Tibial artery (tissue), 4 donors: ENCODE data around the gene FEN1.
A peak's percentile ranks its signal among the peaks of the same experiment; 100 is the strongest.

Experiments
- DNase-seq, 2 donors: peaks; one replicate each; pipeline ENCODE4 v3.0.0-alpha.2; 2019
- H3K27ac ChIP-seq, 2 donors: fragments of 200-600 bp; sonication (generic) in 1 of 2; 1 replicate in 1 of 2; 2 replicates in 1 of 2; pipeline ENCODE4 v1.5.1; 2018 to 2019; ENCODE audit warnings: mild to moderate bottlenecking in 1 of 2
- H3K27me3 ChIP-seq, 2 donors: fragments of 200-600 bp; sonication (generic) in 1 of 2; one replicate each; pipeline versions ENCODE4 v1.5.1 to v1.6.0; 2016 to 2019
- H3K36me3 ChIP-seq, 3 donors: fragments of 200-600 bp; sonication (generic) in 2 of 3; one replicate each; pipeline ENCODE4 v1.5.1; 2016 to 2019; ENCODE audit warnings: mild to moderate bottlenecking in 2 of 3
- H3K4me1 ChIP-seq, 4 donors: fragments of 200-600 bp; sonication (generic) in 2 of 4; 1 replicate in 3 of 4; 2 replicates in 1 of 4; pipeline ENCODE4 v1.5.1; 2016 to 2019
- H3K4me3 ChIP-seq, 2 donors: fragments of 200-600 bp; sonication (generic) in 1 of 2; 1 replicate in 1 of 2; 2 replicates in 1 of 2; pipeline ENCODE4 v1.5.1; 2018 to 2019; ENCODE audit warnings: mild to moderate bottlenecking in 2 of 2
- H3K9me3 ChIP-seq, 3 donors: fragments of 200-600 bp; sonication (generic) in 1 of 3; one replicate each; pipeline ENCODE4 v1.5.1; 2016 to 2019
- CTCF ChIP-seq, 2 experiments: fragments of 200-600 bp in 1 of 2; fragments of 450-650 bp in 1 of 2; IDR thresholded peaks; one replicate each; pipeline ENCODE4 v1.5.1; 2017 to 2019; ENCODE audit warnings: antibody characterized with exemption in 2 of 2, mild to moderate bottlenecking in 1 of 2, moderate library complexity in 1 of 2
- intact Hi-C: fragments of 100-400 bp; cut with DNase I; formaldehyde crosslinking; loops from one replicate; pipeline ENCODE4 v1.15.0; 2023; ENCODE audit warnings: low total_unique reads

The FEN1 gene

GRCh38 chr11:61750631-61751273, 42.0 kb upstream of the FEN1 start:
- Histone ChIP-seq H3K27ac (no peak overlapping the region), H3K4me1 (peaks cover 0 to 16% (median 6%) of the 10 kb centered on the region in 4 donors), H3K4me3 (no peak overlapping the region), H3K9me3 (no peaks in the 10 kb centered on the region), H3K36me3 (no peaks in the 10 kb centered on the region), H3K27me3 (peaks cover 0 to 34% of the 10 kb centered on the region in 2 donors)
- intact Hi-C loops: no loop called here
- DNase-seq: no peak
- no peak for TF ChIP-seq CTCF (IDR thresholded peaks at IDR 0.05)

GRCh38 chr11:61751384-61751783, 41.3 kb upstream of the FEN1 start:
- H3K36me3 ChIP-seq: no peaks in the 10 kb centered on the region
- no peak overlapping the region for H3K27ac ChIP-seq
- H3K4me3 ChIP-seq: no peak overlapping the region
- no peak for DNase-seq
- H3K27me3 ChIP-seq: peaks cover 0 to 34% of the 10 kb centered on the region in 2 donors
- no peak for TF ChIP-seq CTCF (IDR thresholded peaks at IDR 0.05)
- H3K9me3 ChIP-seq: no peaks in the 10 kb centered on the region
- intact Hi-C loops: no loop called here
- H3K4me1 ChIP-seq: peaks cover 0 to 16% (median 6%) of the 10 kb centered on the region in 4 donors

- no peak for DNase-seq
- H3K36me3 ChIP-seq: no peaks in the 10 kb centered on the region
- H3K9me3 ChIP-seq: no peaks in the 10 kb centered on the region
- H3K4me3 ChIP-seq: peak within 1 kb of the TSS; percentile 36 to 55
- TF ChIP-seq CTCF (IDR thresholded peaks at IDR 0.05): peak; percentile 26 to 31
- peaks cover 0 to 34% of the 10 kb centered on the region in 2 donors for H3K27me3 ChIP-seq
- peaks cover 0 to 16% (median 6%) of the 10 kb centered on the region in 4 donors for H3K4me1 ChIP-seq
- intact Hi-C loops: no loop called here
- no peak within 1 kb of the TSS for H3K27ac ChIP-seq
Measured at GRCh38 chr11:61752117-61752924, 40.4 kb upstream of the FEN1 start, which contains the start of gene MYRF. Gene MYRF (plus strand): TSS chr11:61752636. CDS start chr11:61752745, 109 bp downstream.

- Histone ChIP-seq H3K27me3 (peaks cover 0 to 39% of the 10 kb centered on the region in 2 donors), H3K27ac (no peak overlapping the region), H3K36me3 (no peaks in the 10 kb centered on the region), H3K9me3 (no peaks in the 10 kb centered on the region), H3K4me3 (peak overlapping the region; percentile 36 to 55), H3K4me1 (peaks cover 0 to 10% (median 6%) of the 10 kb centered on the region in 4 donors)
- intact Hi-C loops: no loop called here
- no peak for TF ChIP-seq CTCF (IDR thresholded peaks at IDR 0.05)
- no peak for DNase-seq
Measured at GRCh38 chr11:61752925-61753521, 39.7 kb upstream of the FEN1 start.

GRCh38 chr11:61753672-61754071, 39.0 kb upstream of the FEN1 start:
- H3K27me3 ChIP-seq: peaks cover 0 to 39% of the 10 kb centered on the region in 2 donors
- no peaks in the 10 kb centered on the region for H3K9me3 ChIP-seq
- H3K36me3 ChIP-seq: no peaks in the 10 kb centered on the region
- no peak overlapping the region for H3K4me3 ChIP-seq
- no peak for DNase-seq
- no peak overlapping the region for H3K27ac ChIP-seq
- no peak for TF ChIP-seq CTCF (IDR thresholded peaks at IDR 0.05)
- H3K4me1 ChIP-seq: peaks cover 0 to 10% (median 6%) of the 10 kb centered on the region in 4 donors
- intact Hi-C loops: no loop called here
